ENCODE measurements around the gene DACH1.

The DACH1 gene

DNA sequence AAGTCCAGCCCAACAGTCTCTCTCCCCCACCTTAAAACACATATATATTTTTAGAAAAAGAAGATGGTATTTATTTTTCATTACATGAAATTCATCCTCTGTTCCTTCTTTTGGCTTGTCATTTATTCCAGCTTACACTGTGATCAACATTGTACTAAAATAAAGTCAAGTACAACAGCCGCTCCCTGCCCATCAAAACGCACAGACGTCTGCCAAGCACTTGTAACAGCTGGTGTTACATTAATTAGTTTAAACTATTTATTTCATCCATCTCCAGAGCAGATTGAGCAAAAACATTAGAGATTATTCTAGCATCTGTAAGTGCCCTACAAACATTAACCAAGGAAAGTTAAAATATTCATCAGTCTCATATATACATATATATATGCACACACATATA, 350.5 kb downstream of the DACH1 start:
- H3K9ac ChIP-seq: no peak overlapping the region
- H3K27ac ChIP-seq: no peak overlapping the region
- no peak overlapping the region for H3K4me2 ChIP-seq
- H3K36me3 ChIP-seq: no peaks in the 10 kb centered on the region
- H3K4me1 ChIP-seq: no peaks in the 10 kb centered on the region
- H4K20me1 ChIP-seq: no peaks in the 10 kb centered on the region
- no peaks in the 10 kb centered on the region for H3K9me3 ChIP-seq
- H3K4me3 ChIP-seq: no peak overlapping the region
- no peak for TF ChIP-seq Cebpa-rat (IDR thresholded peaks at IDR 0.05)
- no peaks in the 10 kb centered on the region for H3K27me3 ChIP-seq

- H3K4me3 ChIP-seq: no peak overlapping the region
- H3K9ac ChIP-seq: no peak overlapping the region
- no peaks in the 10 kb centered on the region for H3K9me3 ChIP-seq
- no peak for TF ChIP-seq Cebpa-rat (IDR thresholded peaks at IDR 0.05)
- H3K4me2 ChIP-seq: no peak overlapping the region
- no peaks in the 10 kb centered on the region for H3K27me3 ChIP-seq
- H4K20me1 ChIP-seq: no peaks in the 10 kb centered on the region
- H3K27ac ChIP-seq: no peak overlapping the region
- no peaks in the 10 kb centered on the region for H3K4me1 ChIP-seq
- H3K36me3 ChIP-seq: no peaks in the 10 kb centered on the region
These were observed 351.3 kb downstream of the DACH1 start for GRCh38 chr13:71515744-71516038.

- H3K4me3 ChIP-seq: no peak overlapping the region
- H3K27me3 ChIP-seq: no peaks in the 10 kb centered on the region
- H4K20me1 ChIP-seq: no peaks in the 10 kb centered on the region
- no peak overlapping the region for H3K4me2 ChIP-seq
- H3K4me1 ChIP-seq: no peaks in the 10 kb centered on the region
- H3K27ac ChIP-seq: no peak overlapping the region
- H3K36me3 ChIP-seq: no peaks in the 10 kb centered on the region
- H3K9me3 ChIP-seq: no peaks in the 10 kb centered on the region
- TF ChIP-seq Cebpa-rat (IDR thresholded peaks at IDR 0.05): no peak
- no peak overlapping the region for H3K9ac ChIP-seq
These were observed 351.9 kb downstream of the DACH1 start for GRCh38 chr13:71514900-71515743.

- no peaks in the 10 kb centered on the region for H4K20me1 ChIP-seq
- H3K4me2 ChIP-seq: no peak overlapping the region
- H3K9ac ChIP-seq: no peak overlapping the region
- no peak overlapping the region for H3K27ac ChIP-seq
- no peaks in the 10 kb centered on the region for H3K36me3 ChIP-seq
- no peaks in the 10 kb centered on the region for H3K4me1 ChIP-seq
- no peak overlapping the region for H3K4me3 ChIP-seq
- H3K9me3 ChIP-seq: no peaks in the 10 kb centered on the region
- no peak for TF ChIP-seq Cebpa-rat (IDR thresholded peaks at IDR 0.05)
- no peaks in the 10 kb centered on the region for H3K27me3 ChIP-seq
These were observed 353.5 kb downstream of the DACH1 start for GRCh38 chr13:71513411-71514033.

- no peaks in the 10 kb centered on the region for H3K27me3 ChIP-seq
- no peak for TF ChIP-seq Cebpa-rat (IDR thresholded peaks at IDR 0.05)
- H3K4me1 ChIP-seq: no peaks in the 10 kb centered on the region
- no peaks in the 10 kb centered on the region for H3K36me3 ChIP-seq
- no peak overlapping the region for H3K9ac ChIP-seq
- H3K9me3 ChIP-seq: no peaks in the 10 kb centered on the region
- H3K4me3 ChIP-seq: no peak overlapping the region
- H4K20me1 ChIP-seq: no peaks in the 10 kb centered on the region
- H3K27ac ChIP-seq: no peak overlapping the region
- no peak overlapping the region for H3K4me2 ChIP-seq
These were observed 363.2 kb downstream of the DACH1 start for GRCh38 chr13:71503781-71504180.

GRCh38 chr13:71499944-71500514, 367.0 kb downstream of the DACH1 start:
- Histone ChIP-seq H3K9ac (no peak overlapping the region), H3K4me3 (no peak overlapping the region), H3K27ac (no peak overlapping the region), H4K20me1 (no peaks in the 10 kb centered on the region), H3K27me3 (no peaks in the 10 kb centered on the region), H3K36me3 (no peaks in the 10 kb centered on the region), H3K9me3 (no peaks in the 10 kb centered on the region), H3K4me2 (no peak overlapping the region), H3K4me1 (no peaks in the 10 kb centered on the region)
- no peak for TF ChIP-seq Cebpa-rat (IDR thresholded peaks at IDR 0.05)

DNA sequence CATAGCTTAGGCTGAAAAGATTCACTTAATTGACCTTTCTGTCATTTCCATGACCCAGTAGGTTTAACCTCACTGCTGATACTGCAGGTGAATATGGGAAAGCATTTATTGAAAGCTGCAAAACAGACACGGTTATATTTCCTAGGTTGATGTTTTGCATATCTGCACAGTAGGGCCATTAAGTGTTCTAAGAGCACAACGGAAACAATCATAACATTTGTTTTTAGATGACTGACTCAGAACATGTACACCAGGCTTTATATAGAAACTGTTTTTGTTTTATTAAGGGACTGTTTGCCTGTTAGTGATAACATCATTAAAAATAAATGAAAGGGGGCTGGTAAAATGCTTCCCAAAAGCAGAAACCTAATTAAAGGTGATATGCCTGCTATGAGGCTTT, 367.8 kb downstream of the DACH1 start:
- Histone ChIP-seq H3K4me3 (no peak overlapping the region), H3K27ac (no peak overlapping the region), H3K27me3 (no peaks in the 10 kb centered on the region), H3K9me3 (no peaks in the 10 kb centered on the region), H4K20me1 (no peaks in the 10 kb centered on the region), H3K4me2 (no peak overlapping the region), H3K9ac (no peak overlapping the region), H3K36me3 (no peaks in the 10 kb centered on the region), H3K4me1 (no peaks in the 10 kb centered on the region)
- no peak for TF ChIP-seq Cebpa-rat (IDR thresholded peaks at IDR 0.05)

GRCh38 chr13:71493189-71493588, 373.8 kb downstream of the DACH1 start:
- H3K4me3 ChIP-seq: no peak overlapping the region
- no peak overlapping the region for H3K4me2 ChIP-seq
- TF ChIP-seq Cebpa-rat (IDR thresholded peaks at IDR 0.05): no peak
- no peaks in the 10 kb centered on the region for H3K27me3 ChIP-seq
- H4K20me1 ChIP-seq: no peaks in the 10 kb centered on the region
- no peak overlapping the region for H3K9ac ChIP-seq
- H3K4me1 ChIP-seq: no peaks in the 10 kb centered on the region
- H3K36me3 ChIP-seq: no peaks in the 10 kb centered on the region
- no peak overlapping the region for H3K27ac ChIP-seq
- H3K9me3 ChIP-seq: no peaks in the 10 kb centered on the region

DNA sequence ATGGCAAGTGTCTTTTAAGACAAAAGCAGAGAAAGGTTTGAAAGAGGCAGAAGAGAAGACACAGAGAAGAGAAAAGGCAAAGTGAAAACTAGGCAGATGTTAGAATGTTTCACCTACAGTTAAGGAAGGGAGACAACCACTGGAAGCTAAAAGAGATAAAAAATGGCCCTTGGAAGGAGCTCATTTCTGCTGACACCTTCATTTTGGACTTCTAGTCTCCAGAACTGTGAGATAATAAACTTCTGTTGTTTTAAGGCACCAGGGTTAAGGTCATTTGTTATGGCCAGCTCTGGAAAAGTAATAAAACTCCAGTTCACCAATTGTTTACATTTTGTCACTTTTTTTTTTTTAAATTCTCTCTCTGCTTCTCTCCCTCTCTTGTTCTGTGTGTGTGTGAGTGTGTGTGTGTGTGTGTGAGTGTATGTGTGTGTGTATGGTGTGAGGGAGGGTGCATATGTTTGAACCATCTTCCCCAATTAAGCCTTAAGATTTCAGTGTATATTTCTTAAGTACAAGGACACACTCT, 374.6 kb downstream of the DACH1 start:
- TF ChIP-seq Cebpa-rat (IDR thresholded peaks at IDR 0.05): no peak
- no peaks in the 10 kb centered on the region for H3K36me3 ChIP-seq

GRCh38 chr13:71491010-71491409, 376.0 kb downstream of the DACH1 start:
- H3K9me3 ChIP-seq: no peaks in the 10 kb centered on the region
- H3K27ac ChIP-seq: no peak overlapping the region
- H3K9ac ChIP-seq: no peak overlapping the region
- H4K20me1 ChIP-seq: no peaks in the 10 kb centered on the region
- H3K4me3 ChIP-seq: no peak overlapping the region
- H3K4me1 ChIP-seq: no peaks in the 10 kb centered on the region
- H3K27me3 ChIP-seq: no peaks in the 10 kb centered on the region
- no peaks in the 10 kb centered on the region for H3K36me3 ChIP-seq
- no peak overlapping the region for H3K4me2 ChIP-seq
- TF ChIP-seq Cebpa-rat (IDR thresholded peaks at IDR 0.05): no peak

More for the DNA sequence above, 374.6 kb downstream of the DACH1 start:
- Histone ChIP-seq H3K27ac (no peak overlapping the region), H4K20me1 (no peaks in the 10 kb centered on the region), H3K9ac (no peak overlapping the region), H3K4me1 (no peaks in the 10 kb centered on the region), H3K4me2 (no peak overlapping the region), H3K9me3 (no peaks in the 10 kb centered on the region), H3K27me3 (no peaks in the 10 kb centered on the region), H3K4me3 (no peak overlapping the region)
